ENCODE results near the gene UBE2I.
"Not testable (repeated sequence)": the region's sequence is repeated elsewhere in the genome, so short reads cannot be mapped to it uniquely, and the experiment has no call there.

Gene UBE2I

GRCh38 chr16:1277617-1278282 lies 31.7 kb upstream of the UBE2I start:
- no peak for DNase-seq

GRCh38 chr16:1278477-1278876 lies 31.0 kb upstream of the UBE2I start:
- no peak for DNase-seq

- no peak for DNase-seq
Measured at GRCh38 chr16:1279081-1279944, 30.1 kb upstream of the UBE2I start.

- no peak for DNase-seq
Measured at GRCh38 chr16:1279945-1280589, 29.4 kb upstream of the UBE2I start.

- no peak for DNase-seq
Measured at GRCh38 chr16:1280783-1281182, 28.7 kb upstream of the UBE2I start.

GRCh38 chr16:1281517-1281916 lies 27.9 kb upstream of the UBE2I start:
- DNase-seq, result no peak

- no peak for DNase-seq
Measured at GRCh38 chr16:1282324-1282973, 27.0 kb upstream of the UBE2I start.

GRCh38 chr16:1283296-1283695 lies 26.1 kb upstream of the UBE2I start:
- no peak for DNase-seq

- no peak for DNase-seq
Measured at GRCh38 chr16:1283996-1284616, 25.3 kb upstream of the UBE2I start.

- no peak for DNase-seq
Measured at GRCh38 chr16:1285669-1286512, 23.5 kb upstream of the UBE2I start.

- no peak for DNase-seq
Measured at GRCh38 chr16:1286513-1287094, 22.8 kb upstream of the UBE2I start.

GRCh38 chr16:1287982-1288670 lies 21.3 kb upstream of the UBE2I start:
- DNase-seq, result no peak

GRCh38 chr16:1288813-1289476 lies 20.5 kb upstream of the UBE2I start:
- no peak for DNase-seq

- no peak for DNase-seq
Measured at GRCh38 chr16:1289477-1289866, 20.0 kb upstream of the UBE2I start.

GRCh38 chr16:1290063-1290501 lies 19.4 kb upstream of the UBE2I start:
- no peak for DNase-seq

GRCh38 chr16:1290860-1291575 lies 18.4 kb upstream of the UBE2I start:
- no peak for DNase-seq

GRCh38 chr16:1291576-1291974 lies 17.9 kb upstream of the UBE2I start:
- no peak for DNase-seq

GRCh38 chr16:1292208-1292607 lies 17.2 kb upstream of the UBE2I start:
- DNase-seq, result not testable (repeated sequence)

- DNase-seq, result not testable (repeated sequence)
Measured at GRCh38 chr16:1292808-1293207, 16.6 kb upstream of the UBE2I start.

Data from hippocampal formation (tissue), 2 donors.